MM.1S (cell line): ENCODE results near the gene SPTBN2.

ENCODE experiments used
- EZH2 ChIP-seq: fragments of 300-600 bp; sonication (generic); optimal IDR thresholded peaks from 2 replicates; pipeline ENCODE3; 2017; ENCODE audit warnings: low read depth, mild to moderate bottlenecking, antibody characterized with exemption, low read length, mixed read lengths
- TF ChIP-seq, protein P1 (sequence below): fragments of 300-600 bp; sonication (generic); IDR thresholded peaks from 2 replicates; pipeline ENCODE4 v1.5.1; 2016; ENCODE audit warnings: antibody characterized with exemption, low read length, mixed read lengths

DNA sequence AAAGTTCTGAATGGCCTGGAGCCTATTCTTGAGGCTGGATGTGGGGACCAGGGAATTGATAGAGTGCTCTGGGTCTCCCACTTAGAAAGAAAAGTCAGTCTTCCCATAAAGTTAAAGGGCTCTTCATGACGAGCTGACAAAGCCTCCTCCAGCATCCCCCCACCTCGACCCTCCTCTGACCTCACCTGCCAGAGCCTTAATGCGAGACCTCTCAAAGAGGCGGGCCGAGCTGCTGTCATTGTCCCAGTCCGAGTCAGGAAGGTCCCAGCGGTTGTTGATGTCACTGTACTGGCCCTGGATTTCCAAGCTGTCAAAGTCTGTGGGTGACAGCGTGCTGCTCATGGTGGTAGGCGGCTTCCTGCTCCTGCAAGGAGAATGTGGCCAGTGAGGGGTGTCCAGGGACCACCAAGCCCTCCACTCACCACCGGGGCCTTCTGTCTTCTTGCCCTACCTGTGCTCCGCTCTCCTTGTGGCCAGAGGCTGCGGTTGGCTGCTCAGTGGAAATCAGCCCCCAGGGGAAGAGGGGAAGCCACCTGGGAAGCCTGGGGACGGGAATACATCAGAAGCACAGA is 8.0 kb downstream of the SPTBN2 start:
- TF ChIP-seq, protein P1, sequence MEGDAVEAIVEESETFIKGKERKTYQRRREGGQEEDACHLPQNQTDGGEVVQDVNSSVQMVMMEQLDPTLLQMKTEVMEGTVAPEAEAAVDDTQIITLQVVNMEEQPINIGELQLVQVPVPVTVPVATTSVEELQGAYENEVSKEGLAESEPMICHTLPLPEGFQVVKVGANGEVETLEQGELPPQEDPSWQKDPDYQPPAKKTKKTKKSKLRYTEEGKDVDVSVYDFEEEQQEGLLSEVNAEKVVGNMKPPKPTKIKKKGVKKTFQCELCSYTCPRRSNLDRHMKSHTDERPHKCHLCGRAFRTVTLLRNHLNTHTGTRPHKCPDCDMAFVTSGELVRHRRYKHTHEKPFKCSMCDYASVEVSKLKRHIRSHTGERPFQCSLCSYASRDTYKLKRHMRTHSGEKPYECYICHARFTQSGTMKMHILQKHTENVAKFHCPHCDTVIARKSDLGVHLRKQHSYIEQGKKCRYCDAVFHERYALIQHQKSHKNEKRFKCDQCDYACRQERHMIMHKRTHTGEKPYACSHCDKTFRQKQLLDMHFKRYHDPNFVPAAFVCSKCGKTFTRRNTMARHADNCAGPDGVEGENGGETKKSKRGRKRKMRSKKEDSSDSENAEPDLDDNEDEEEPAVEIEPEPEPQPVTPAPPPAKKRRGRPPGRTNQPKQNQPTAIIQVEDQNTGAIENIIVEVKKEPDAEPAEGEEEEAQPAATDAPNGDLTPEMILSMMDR = no peak
- no peak for TF ChIP-seq EZH2
